GM18858 (cell line): ENCODE data around the gene B3GNT9.

Experiments used
- ATAC-seq: cut with Tn5 transposase; IDR thresholded peaks from one replicate; pipeline ENCODE4 v1.9.1; 2021; ENCODE audit not compliant: unreplicated experiment

B3GNT9 gene

GRCh38 chr16:67169011-67169451 lies 18.2 kb upstream of the B3GNT9 start:
- no peak for ATAC-seq

GRCh38 chr16:67167588-67167987 lies 16.8 kb upstream of the B3GNT9 start:
- no peak for ATAC-seq

- no peak for ATAC-seq
These were observed 15.9 kb upstream of the B3GNT9 start for GRCh38 chr16:67166598-67167168.

- ATAC-seq = no peak
These were observed 15.3 kb upstream of the B3GNT9 start for GRCh38 chr16:67166110-67166547.

GRCh38 chr16:67165121-67166078 lies 14.6 kb upstream of the B3GNT9 start:
- no peak for ATAC-seq

GRCh38 chr16:67164599-67165061 lies 13.8 kb upstream of the B3GNT9 start, which contains the start of gene HSF4:
TSS of gene HSF4 (plus strand) at chr16:67164745. CDS start at chr16:67164812, 67 bp downstream.
- ATAC-seq = no peak

DNA sequence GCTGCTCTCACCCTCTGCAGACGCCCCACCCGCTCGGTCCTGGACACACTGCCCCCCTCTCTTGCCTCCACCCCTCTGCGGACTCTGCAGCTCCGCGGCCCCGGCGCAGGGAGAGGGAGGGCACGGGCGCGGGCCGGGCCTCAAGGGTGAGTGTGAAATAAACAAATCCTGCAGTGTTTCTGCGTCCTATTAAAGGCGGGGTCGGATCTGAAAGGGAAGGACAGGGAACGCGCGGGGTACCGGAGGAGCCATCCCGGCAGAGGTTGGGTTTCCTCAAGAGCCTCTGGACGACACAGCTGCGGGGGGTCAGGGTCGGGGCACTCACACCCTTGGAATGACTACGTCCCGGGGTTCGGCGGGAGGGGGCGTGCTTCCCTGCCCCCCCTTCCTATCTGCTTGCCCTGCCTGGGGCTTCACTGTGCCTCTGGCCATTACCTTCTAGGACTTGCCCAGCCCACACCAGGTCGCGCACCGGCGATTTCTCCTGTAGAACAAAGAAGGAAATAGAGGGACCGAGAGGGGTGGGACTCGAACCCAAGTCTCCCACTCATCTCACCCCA lies 13.3 kb upstream of the B3GNT9 start:
- no peak for ATAC-seq

- ATAC-seq = no peak
These were observed 12.6 kb upstream of the B3GNT9 start for GRCh38 chr16:67163164-67163998.

GRCh38 chr16:67162506-67163163 lies 11.8 kb upstream of the B3GNT9 start:
- ATAC-seq = no peak

DNA sequence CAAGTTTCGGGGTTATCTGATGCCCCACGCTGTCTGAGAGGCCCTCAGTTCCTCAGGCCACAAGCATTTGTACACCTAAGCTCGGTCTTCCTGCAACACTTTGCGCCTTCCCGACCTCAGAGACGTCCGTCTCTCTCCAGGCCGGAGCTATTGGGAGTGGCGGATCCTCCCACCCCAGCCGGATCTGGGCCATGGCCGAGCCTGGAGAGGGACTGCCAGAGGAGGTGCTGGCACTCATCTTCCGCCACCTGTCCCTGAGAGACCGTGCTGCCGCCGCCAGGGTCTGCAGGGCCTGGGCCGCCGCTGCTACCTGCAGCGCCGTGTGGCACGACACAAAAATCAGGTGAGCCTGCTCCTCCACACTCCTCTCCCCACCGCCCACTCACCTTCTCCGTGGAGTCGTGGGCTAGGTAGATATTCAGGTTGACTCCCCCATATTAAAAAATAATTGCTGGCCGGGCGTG lies 10.8 kb upstream of the B3GNT9 start:
- ATAC-seq = no peak

DNA sequence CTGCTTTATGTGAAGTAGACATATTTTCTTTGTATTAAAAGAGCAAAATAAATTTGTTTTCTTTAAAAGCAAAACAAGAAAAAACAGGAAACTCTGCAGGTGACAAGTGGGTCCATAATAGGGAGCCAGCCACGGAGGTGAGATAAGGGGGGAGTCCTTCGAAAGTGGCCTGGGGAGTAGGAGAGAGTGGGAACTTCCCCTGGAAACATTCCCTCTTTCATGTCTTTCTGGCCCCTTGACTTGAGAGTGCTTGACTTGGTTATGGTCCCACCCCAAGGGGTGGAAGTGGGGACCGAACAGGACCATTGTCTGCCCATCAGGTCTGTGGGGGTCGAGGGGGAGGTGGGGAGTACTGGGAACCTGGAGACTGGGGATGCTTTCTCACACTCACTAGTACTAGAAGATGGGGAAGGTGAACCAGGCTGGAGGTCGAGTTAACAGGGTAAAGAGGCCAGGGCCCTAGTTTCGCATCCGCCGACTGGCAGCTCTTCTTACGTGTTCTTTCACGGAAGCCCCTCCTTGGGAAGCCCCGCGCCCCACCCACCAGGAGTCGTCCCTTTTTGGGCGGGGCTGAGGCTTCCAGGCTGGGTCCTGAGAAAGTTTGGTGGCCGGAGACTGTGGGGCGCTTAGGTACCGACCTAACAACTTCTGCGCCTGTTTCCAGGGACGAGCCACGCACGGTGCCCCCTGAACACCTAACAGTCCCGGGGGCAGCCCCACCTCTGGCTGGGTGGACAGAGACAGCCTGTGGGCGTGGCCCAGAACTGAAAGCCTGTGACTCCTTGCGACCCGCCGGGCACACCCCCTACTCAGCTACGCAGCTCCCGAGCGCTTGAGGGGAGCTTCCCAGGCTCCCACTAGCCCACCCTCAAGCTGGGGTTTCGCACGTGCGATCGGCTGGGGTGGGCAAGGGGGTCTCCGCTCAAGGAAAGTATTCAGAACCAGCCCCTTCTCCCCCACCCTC lies 8.1 kb upstream of the B3GNT9 start:
- ATAC-seq = no peak

DNA sequence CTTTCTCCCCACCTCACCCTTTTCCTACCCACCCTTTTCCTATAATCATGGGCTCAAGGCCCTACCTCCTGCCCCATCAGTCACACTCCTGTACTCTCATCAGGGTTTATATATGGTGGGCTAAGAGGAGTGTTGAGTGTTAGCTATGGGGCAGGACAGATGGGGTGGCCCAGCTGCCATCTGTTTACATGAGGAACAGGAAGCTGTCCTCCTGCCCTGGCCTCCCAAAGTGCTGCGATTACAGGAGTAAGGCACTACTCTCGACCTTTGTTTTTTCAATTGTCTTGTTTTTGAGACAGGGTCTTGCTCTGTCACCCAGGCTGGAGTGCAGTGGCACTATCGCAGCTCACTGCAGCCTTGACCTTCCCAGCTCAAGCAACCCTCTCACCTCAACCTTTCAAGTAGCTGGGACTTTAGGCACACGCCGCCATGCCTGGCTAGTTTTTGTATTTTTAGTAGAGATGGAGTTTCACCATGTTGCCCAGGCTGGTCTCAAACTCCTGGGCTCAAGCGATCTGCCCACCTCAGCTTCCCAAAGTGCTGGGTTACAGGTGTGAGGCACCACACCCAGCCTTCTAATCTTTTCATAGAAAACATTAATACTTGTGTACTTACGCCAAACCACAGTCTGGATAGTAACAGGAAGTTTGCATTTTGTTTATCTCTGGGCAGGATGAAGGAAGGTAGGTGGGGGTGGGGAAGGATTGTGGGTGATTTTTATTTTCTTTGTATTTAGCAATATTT lies 7.3 kb upstream of the B3GNT9 start:
- no peak for ATAC-seq

DNA sequence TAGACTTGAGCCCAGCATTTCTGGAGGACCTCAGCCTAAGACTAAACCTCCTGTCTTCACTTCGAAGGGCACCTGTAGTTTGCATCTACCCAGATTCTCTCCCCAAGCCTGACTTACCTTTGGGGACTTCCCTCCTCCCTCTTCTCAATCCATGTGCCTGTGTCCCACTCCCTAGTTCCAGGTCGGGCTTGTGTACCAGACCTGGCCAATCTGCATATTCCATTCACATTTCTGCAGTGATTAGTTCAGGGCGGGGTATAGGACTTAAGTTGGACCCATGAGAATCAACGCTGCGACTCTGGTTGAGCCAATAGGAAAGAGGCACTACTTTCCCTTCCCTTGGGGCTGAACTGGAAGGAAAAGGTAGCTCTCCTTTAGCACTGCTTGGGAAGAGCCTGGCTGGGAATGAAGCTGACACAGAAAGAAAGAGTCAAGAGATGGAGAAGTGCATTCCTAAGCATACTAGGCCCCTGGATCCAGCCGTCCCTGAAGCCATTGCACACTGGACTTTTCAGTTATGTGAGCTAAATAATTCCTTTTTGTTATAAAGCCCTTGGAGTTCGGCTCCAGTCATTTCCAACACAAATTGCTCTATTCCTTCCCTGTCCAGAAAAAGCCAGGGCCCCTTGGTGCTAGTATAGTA lies 6.4 kb upstream of the B3GNT9 start:
- ATAC-seq = no peak

GRCh38 chr16:67156143-67156844 lies 5.5 kb upstream of the B3GNT9 start:
- no peak for ATAC-seq

- ATAC-seq = no peak
These were observed 4.7 kb upstream of the B3GNT9 start for GRCh38 chr16:67155295-67156142.

DNA sequence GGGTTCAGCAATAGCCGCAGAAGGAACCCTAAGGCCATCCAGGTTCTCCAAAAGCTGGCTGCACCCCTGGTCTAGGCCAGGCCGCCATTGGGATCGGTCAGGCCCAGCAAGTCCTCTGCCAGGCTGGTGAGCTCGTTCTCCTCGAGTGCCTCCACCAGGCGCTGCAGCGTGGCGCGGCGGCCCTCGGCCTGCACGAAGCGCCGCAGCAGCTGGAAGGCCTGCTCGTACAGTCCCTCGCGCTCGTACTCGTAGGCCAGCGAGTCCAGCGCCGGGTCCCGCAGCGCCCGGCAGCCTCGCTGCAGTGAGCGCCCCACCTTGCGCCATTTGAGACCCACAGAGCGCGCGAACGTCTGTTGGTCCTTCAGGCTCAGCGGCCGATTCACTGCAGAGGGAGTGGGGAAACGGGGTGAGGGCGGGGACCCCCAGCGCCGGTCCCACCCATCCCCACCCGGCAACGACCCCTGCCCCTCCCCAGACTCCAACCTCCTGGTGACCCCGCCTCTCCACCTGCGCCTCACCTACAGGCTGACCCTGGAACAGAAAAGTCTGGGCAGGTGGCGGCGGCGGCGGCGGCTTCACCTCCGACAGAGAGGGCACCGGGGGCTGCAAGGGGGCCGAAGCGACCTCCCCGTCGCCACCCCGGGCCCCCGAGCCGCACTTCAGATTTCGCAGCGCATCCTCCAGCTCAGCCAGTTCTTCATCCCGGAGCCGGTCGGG lies 3.9 kb upstream of the B3GNT9 start:
- ATAC-seq = no peak
